SK-N-SH (cell line): ENCODE data around the gene C10orf143. TPM values are rescaled to one million over a fixed set of nuclear protein-coding genes. Genes with fewer than 3 reads are reported as not detected.

Experiments used
- CTCF ChIA-PET: fragments of 300-600, 350-600 bp; formaldehyde crosslinking; extraction: SDS; loops from one replicate; lab custom pipeline; 2021; lab: Yijun Ruan, JAX
- POLR2A ChIA-PET: fragments of 350-600 bp; sonication (Branson Sonifier 250); formaldehyde crosslinking; extraction: SDS; loops from one replicate; lab custom pipeline; 2020; ENCODE audit warnings: antibody characterized with exemption, inconsistent platforms; lab: Yijun Ruan, JAX
- DNase-seq: peaks from one replicate; pipeline ENCODE4 v3.0.0; 2012
- H2AFZ ChIP-seq: fragments of 200-600 bp; sonication (generic); 2 replicates; pipeline ENCODE4 v1.8.1; 2016; ENCODE audit warnings: antibody characterized with exemption, mild to moderate bottlenecking, low read depth
- H3F3A ChIP-seq: fragments of 200-600 bp; sonication (generic); replicated peaks from 2 replicates; pipeline ENCODE3; 2016; ENCODE audit warnings: antibody characterized with exemption, mild to moderate bottlenecking; ENCODE audit not compliant: insufficient read depth
- H3K27ac ChIP-seq, 2 experiments: fragments of 200-500 bp in 1 of 2; fragments of 200-600 bp in 1 of 2; sonication (Bioruptor generic) in 1 of 2; sonication (generic), shearing (Covaris generic) in 1 of 2; 2 replicates each; pipeline versions ENCODE4 v1.5.1 to v1.6.1; 2014 to 2016; ENCODE audit warnings: low read depth in 2 of 2, inconsistent platforms in 1 of 2, low read length in 1 of 2, mild to moderate bottlenecking in 1 of 2, mixed read lengths in 1 of 2
- H3K27me3 ChIP-seq: fragments of 200-600 bp; sonication (generic), shearing (Covaris generic); 2 replicates; pipeline ENCODE4 v1.6.1; 2016; ENCODE audit warnings: mixed run types; ENCODE audit not compliant: insufficient read depth
- H3K36me3 ChIP-seq, 2 experiments: fragments of 200-500 bp in 1 of 2; fragments of 200-600 bp in 1 of 2; sonication (Bioruptor generic) in 1 of 2; sonication (generic) in 1 of 2; replicated peaks in 1 of 2; 2 replicates each; pipeline versions ENCODE3 to v1.5.1; 2014 to 2016; ENCODE audit warnings: low read length in 1 of 2, mild to moderate bottlenecking in 1 of 2; ENCODE audit not compliant: insufficient read depth in 2 of 2, control insufficient read depth in 1 of 2
- H3K4me1 ChIP-seq, 2 experiments: fragments of 200-500 bp in 1 of 2; fragments of 200-600 bp in 1 of 2; sonication (Bioruptor generic) in 1 of 2; sonication (generic), shearing (Covaris generic) in 1 of 2; 2 replicates each; pipeline versions ENCODE4 v1.5.1 to v1.6.1; 2014 to 2016; ENCODE audit warnings: low read depth in 1 of 2, low read length in 1 of 2, mixed run types in 1 of 2; ENCODE audit not compliant: insufficient read depth in 2 of 2, control insufficient read depth in 1 of 2
- H3K4me2 ChIP-seq: fragments of 200-600 bp; sonication (generic), shearing (Covaris generic); 2 replicates; pipeline ENCODE4 v1.6.1; 2017; ENCODE audit warnings: mixed run types
- H3K4me3 ChIP-seq, 2 experiments: fragments of 200-500 bp in 1 of 2; fragments of 200-600 bp in 1 of 2; sonication (Bioruptor generic) in 1 of 2; sonication (generic), shearing (Covaris generic) in 1 of 2; 2 replicates each; pipeline versions ENCODE4 v1.5.1 to v1.8.1; 2014 to 2016; ENCODE audit warnings: low read depth in 2 of 2, inconsistent platforms in 1 of 2, low read length in 1 of 2, mild to moderate bottlenecking in 1 of 2, mixed read lengths in 1 of 2, moderate library complexity in 1 of 2
- H3K79me2 ChIP-seq: fragments of 200-600 bp; sonication (generic); 2 replicates; pipeline ENCODE4 v1.8.1; 2017; ENCODE audit warnings: mild to moderate bottlenecking; ENCODE audit not compliant: insufficient read depth
- H3K9ac ChIP-seq: fragments of 200-600 bp; sonication (generic); 2 replicates; pipeline ENCODE4 v1.6.1; 2017; ENCODE audit warnings: mixed run types
- H3K9me2 ChIP-seq: fragments of 200-600 bp; sonication (generic); 2 replicates; pipeline ENCODE4 v1.6.1; 2017; ENCODE audit warnings: mixed run types
- H3K9me3 ChIP-seq: fragments of 200-600 bp; sonication (generic); 2 replicates; pipeline ENCODE4 v1.6.1; 2017; ENCODE audit warnings: mixed run types, mild to moderate bottlenecking, moderate library complexity
- H4K20me1 ChIP-seq: fragments of 200-600 bp; sonication (generic); 2 replicates; pipeline ENCODE4 v1.6.1; 2017; ENCODE audit warnings: mild to moderate bottlenecking, mixed run types; ENCODE audit not compliant: insufficient read depth
- CTCF ChIP-seq: fragments of 200-600 bp; sonication (generic); IDR thresholded peaks from 2 replicates; pipeline ENCODE4 v1.6.1; 2017; ENCODE audit warnings: antibody characterized with exemption, mild to moderate bottlenecking, moderate library complexity
- ELF1 ChIP-seq: IDR thresholded peaks from 2 replicates; pipeline ENCODE4 v1.4.0; 2012
- EP300 ChIP-seq, 2 experiments: IDR thresholded peaks; 2 replicates each; pipeline versions ENCODE4 v1.4.0 to v1.6.1; 2012; ENCODE audit warnings: borderline replicate concordance in 1 of 2, low read depth in 1 of 2, low read length in 1 of 2
- EZH2phosphoT487 ChIP-seq: fragments of 200-600 bp; sonication (generic); IDR thresholded peaks from 2 replicates; pipeline ENCODE4 v1.6.1; 2017; ENCODE audit warnings: low read depth, mixed run types, mild to moderate bottlenecking, antibody characterized with exemption, moderate library complexity, borderline replicate concordance
- FOSL2 ChIP-seq: IDR thresholded peaks from 2 replicates; pipeline ENCODE4 v1.4.0; 2012; ENCODE audit warnings: low read depth, mild to moderate bottlenecking, moderate library complexity, borderline replicate concordance
- FOXJ3 ChIP-seq: sonication (generic); formaldehyde crosslinking; IDR thresholded peaks from 2 replicates; pipeline ENCODE4 v1.5.1; 2020; ENCODE audit warnings: mild to moderate bottlenecking, missing genetic modification reagents
- FOXM1 ChIP-seq: IDR thresholded peaks from 2 replicates; pipeline ENCODE4 v1.4.0; 2012; ENCODE audit warnings: low read depth, mild to moderate bottlenecking
- GATA2 ChIP-seq: sonication (generic); formaldehyde crosslinking; IDR thresholded peaks from 2 replicates; pipeline ENCODE4 v1.5.0; 2020; ENCODE audit warnings: mild to moderate bottlenecking, missing genetic modification reagents
- MAX ChIP-seq: IDR thresholded peaks from 2 replicates; pipeline ENCODE4 v1.4.0; 2012; ENCODE audit warnings: low read depth
- NFIC ChIP-seq: IDR thresholded peaks from 2 replicates; pipeline ENCODE4 v1.4.0; 2012; ENCODE audit warnings: borderline replicate concordance
- PBX3 ChIP-seq: IDR thresholded peaks from 2 replicates; pipeline ENCODE4; 2012
- POLR2AphosphoS5 ChIP-seq: IDR thresholded peaks from 2 replicates; pipeline ENCODE4 v1.6.1; 2012; ENCODE audit warnings: low read depth, low read length
- SIN3A ChIP-seq: IDR thresholded peaks from 2 replicates; pipeline ENCODE4 v1.6.1; 2012; ENCODE audit warnings: low read depth, mild to moderate bottlenecking, low read length, moderate library complexity, borderline replicate concordance
- SMC3 ChIP-seq: IDR thresholded peaks from 2 replicates; pipeline ENCODE4 v1.6.1; 2012; ENCODE audit warnings: low read depth, low read length, improper control_type of control experiment
- TEAD4 ChIP-seq: IDR thresholded peaks from 2 replicates; pipeline ENCODE4 v1.4.0; 2012; ENCODE audit warnings: mild to moderate bottlenecking, borderline replicate concordance; ENCODE audit not compliant: insufficient read depth
- WGBS: methylation state at CpG from one replicate; pipeline ENCODE4 v1.1.6; 2017; ENCODE audit warnings: low lambda C conversion rate; 5-methylcytosine and 5-hydroxymethylcytosine counted together
- polyA plus RNA-seq, 3 experiments: library from polyadenylated mRNA; depleted of rRNA; stranded (reverse); fragments of >200 nt; gene quantifications; 2 replicates each; pipeline ENCODE4 v1.2.3, GENCODE V29; 2012

Gene C10orf143
- polyA plus RNA-seq, 1 of the 3 experiments (the other 2 are of a cell fraction), result 2.2 TPM

- no peaks in the 10 kb centered on the region for H3K27me3 ChIP-seq
- H3K4me3 ChIP-seq, result no peak overlapping the region
- H3K4me2 ChIP-seq, result no peak overlapping the region
- POLR2A ChIA-PET, result no interaction called here
- no peak overlapping the region for H2AFZ ChIP-seq
- CTCF ChIA-PET, result interaction anchor here (0.9 to 1.2 kb wide), 5 partner anchors 15 to 1031 kb away, joined by 3 to 4 read pairs (median 3); no protein-coding TSS in a partner anchor
- H4K20me1 ChIP-seq, result no peaks in the 10 kb centered on the region
- TF ChIP-seq PBX3, result no peak
- TF ChIP-seq SMC3, result no peak
- no peak for TF ChIP-seq EP300 (IDR thresholded peaks at IDR 0.05; ENCODE audit: borderline replicate concordance in 1 of 2, low read depth in 1 of 2, low read length in 1 of 2)
- TF ChIP-seq MAX, result no peak
- no peak overlapping the region for H3K27ac ChIP-seq
- 65% methylated on average over 13 of the region's 13 CpGs for WGBS
- no peaks in the 10 kb centered on the region for H3K9me3 ChIP-seq
- no peaks in the 10 kb centered on the region for H3K79me2 ChIP-seq
- no peak for DNase-seq
- no peaks in the 10 kb centered on the region for H3F3A ChIP-seq
- no peaks in the 10 kb centered on the region for H3K9me2 ChIP-seq
- no peak overlapping the region for H3K9ac ChIP-seq
- H3K36me3 ChIP-seq, result no peaks in the 10 kb centered on the region
- H3K4me1 ChIP-seq, result peaks cover 0 to 3% of the 10 kb centered on the region in 2 experiments; a peak in 1 of 4 replicates
These were observed 47.7 kb downstream of the C10orf143 start for GRCh38 chr10:130062976-130063375.

- no peak overlapping the region for H3K4me3 ChIP-seq
- no peak overlapping the region for H3K9ac ChIP-seq
- 41% methylated on average over 3 of the region's 3 CpGs for WGBS
- ChIA-PET POLR2A (no interaction called here), CTCF (interaction anchor here (1.2 kb wide), 1 partner anchor 15 kb away, joined by 3 read pairs; no protein-coding TSS in a partner anchor)
- H3K36me3 ChIP-seq, result no peaks in the 10 kb centered on the region
- no peaks in the 10 kb centered on the region for H4K20me1 ChIP-seq
- no peak overlapping the region for H3K4me2 ChIP-seq
- H3K9me2 ChIP-seq, result no peaks in the 10 kb centered on the region
- H2AFZ ChIP-seq, result no peak overlapping the region
- TF ChIP-seq POLR2AphosphoS5 (no peak), EZH2phosphoT487 (no peak), CTCF (no peak), FOSL2 (no peak), FOXJ3 (CRISPR knock-in tag) (no peak), GATA2 (CRISPR knock-in tag) (no peak), SIN3A (no peak), ELF1 (no peak), FOXM1 (no peak), NFIC (no peak), TEAD4 (no peak)
- no peaks in the 10 kb centered on the region for H3K79me2 ChIP-seq
- H3K4me1 ChIP-seq, result peaks cover 0 to 3% of the 10 kb centered on the region in 2 experiments; a peak in 1 of 4 replicates
- no peaks in the 10 kb centered on the region for H3F3A ChIP-seq
- H3K9me3 ChIP-seq, result no peaks in the 10 kb centered on the region
- no peak for DNase-seq
- no peak overlapping the region for H3K27ac ChIP-seq
- H3K27me3 ChIP-seq, result no peaks in the 10 kb centered on the region
These were observed 48.4 kb downstream of the C10orf143 start for GRCh38 chr10:130062201-130062600.
